IMR-90 (cell line): ENCODE data around the gene ASAP2. TPM values are rescaled to one million over a fixed set of nuclear protein-coding genes. Genes with fewer than 3 reads are reported as not detected.

ENCODE experiments used
- ATAC-seq: fragments of 200-7000 bp; cut with Tn5 transposase; 2 replicates; pipeline ENCODE4 v1.9.1; 2020; ENCODE audit warnings: low read depth, mild to moderate bottlenecking, moderate library complexity
- BruUV-seq: library from RNA; stranded (reverse); fragments of 400-500 nt; replicated peaks from 2 replicates; lab custom pipeline; 2021; lab: Mats Ljungman, UMichigan
- CTCF ChIA-PET: fragments of 300-600 bp; formaldehyde crosslinking; extraction: SDS; loops from one replicate; lab custom pipeline; 2021; ENCODE audit warnings: antibody characterized with exemption; lab: Yijun Ruan, JAX
- POLR2A ChIA-PET: fragments of 300-600 bp; sonication (Branson Sonifier 250); formaldehyde crosslinking; loops from one replicate; lab custom pipeline; 2022; ENCODE audit warnings: antibody characterized with exemption; ENCODE audit not compliant: unreplicated experiment; lab: Charles Lee
- DNase-seq: peaks from one replicate; pipeline ENCODE4 v3.0.0; 2013
- H2AFZ ChIP-seq: replicated peaks from 2 replicates; pipeline ENCODE3; 2013; ENCODE audit warnings: low read length, mild to moderate bottlenecking; ENCODE audit not compliant: poor library complexity
- H2AK5ac ChIP-seq: 2 replicates; pipeline ENCODE4 v1.6.1; 2013; ENCODE audit warnings: low read depth, low read length, inconsistent platforms
- H2AK9ac ChIP-seq: replicated peaks from 2 replicates; pipeline ENCODE3; 2013; ENCODE audit warnings: mild to moderate bottlenecking, low read depth, low read length, moderate library complexity; ENCODE audit not compliant: poor library complexity
- H2BK120ac ChIP-seq: 2 replicates; pipeline ENCODE4 v1.6.1; 2013; ENCODE audit warnings: low read depth, low read length, inconsistent platforms
- H2BK15ac ChIP-seq: 3 replicates; pipeline ENCODE4 v1.6.1; 2013; ENCODE audit warnings: low read depth, low read length, inconsistent platforms
- H2BK20ac ChIP-seq: 2 replicates; pipeline ENCODE4 v1.6.1; 2013; ENCODE audit warnings: low read depth, mild to moderate bottlenecking, inconsistent platforms, low read length, moderate library complexity
- H2BK5ac ChIP-seq: 2 replicates; pipeline ENCODE4 v1.6.1; 2013; ENCODE audit warnings: mild to moderate bottlenecking, low read depth, low read length, inconsistent platforms; ENCODE audit not compliant: poor library complexity, severe bottlenecking
- H3K14ac ChIP-seq: replicated peaks from 2 replicates; pipeline ENCODE4 v1.6.1; 2013; ENCODE audit warnings: low read depth, low read length, inconsistent platforms
- H3K18ac ChIP-seq: 2 replicates; pipeline ENCODE4 v1.6.1; 2013; ENCODE audit warnings: low read depth, low read length, control low read depth
- H3K23ac ChIP-seq: 2 replicates; pipeline ENCODE4 v1.6.1; 2013; ENCODE audit warnings: low read depth, low read length, inconsistent platforms
- H3K27ac ChIP-seq: 2 replicates; pipeline ENCODE4 v1.5.1; 2013; ENCODE audit warnings: mild to moderate bottlenecking, control low read depth, low read length; ENCODE audit not compliant: insufficient read depth
- H3K27me3 ChIP-seq: 2 replicates; pipeline ENCODE4 v1.6.1; 2013; ENCODE audit warnings: low read length; ENCODE audit not compliant: control insufficient read depth, insufficient read depth
- H3K36me3 ChIP-seq: 2 replicates; pipeline ENCODE4 v1.6.1; 2013; ENCODE audit warnings: low read length, mixed read lengths; ENCODE audit not compliant: control insufficient read depth, insufficient read depth
- H3K4ac ChIP-seq: 2 replicates; pipeline ENCODE4 v1.6.1; 2013; ENCODE audit warnings: low read depth, low read length, inconsistent platforms
- H3K4me1 ChIP-seq: 2 replicates; pipeline ENCODE4 v1.6.1; 2013; ENCODE audit warnings: low read length, mixed read lengths; ENCODE audit not compliant: control insufficient read depth, insufficient read depth
- H3K4me2 ChIP-seq: 2 replicates; pipeline ENCODE4 v1.6.1; 2013; ENCODE audit warnings: low read depth, mild to moderate bottlenecking, control low read depth, low read length, moderate library complexity
- H3K4me3 ChIP-seq: 2 replicates; pipeline ENCODE4 v1.5.1; 2013; ENCODE audit warnings: low read depth, mild to moderate bottlenecking, control low read depth, low read length, moderate library complexity; ENCODE audit not compliant: insufficient read depth
- H3K56ac ChIP-seq: 2 replicates; pipeline ENCODE4 v1.6.1; 2013; ENCODE audit warnings: low read length, inconsistent platforms; ENCODE audit not compliant: insufficient read depth; ENCODE audit errors: extremely low read depth
- H3K79me1 ChIP-seq, 2 experiments: 2 replicates each; pipeline ENCODE4 v1.6.1; 2013; ENCODE audit warnings: low read length in 2 of 2, inconsistent platforms in 1 of 2, low read depth in 1 of 2
- H3K9ac ChIP-seq: 2 replicates; pipeline ENCODE4 v1.6.1; 2013; ENCODE audit warnings: low read depth, low read length, control low read depth
- H3K9me1 ChIP-seq: 2 replicates; pipeline ENCODE4 v1.6.1; 2013; ENCODE audit warnings: low read length, inconsistent platforms; ENCODE audit not compliant: insufficient read depth
- H3K9me3 ChIP-seq: 2 replicates; pipeline ENCODE4 v1.6.1; 2013; ENCODE audit warnings: low read length; ENCODE audit not compliant: control insufficient read depth, insufficient read depth
- H4K20me1 ChIP-seq: 2 replicates; pipeline ENCODE4 v1.6.1; 2013; ENCODE audit warnings: low read length, inconsistent platforms; ENCODE audit not compliant: insufficient read depth
- H4K5ac ChIP-seq: 2 replicates; pipeline ENCODE4 v1.6.1; 2013; ENCODE audit warnings: mild to moderate bottlenecking, low read depth, low read length, control low read depth
- H4K8ac ChIP-seq, 2 experiments: 2 replicates each; pipeline ENCODE4 v1.6.1; 2013; ENCODE audit warnings: low read depth in 2 of 2, low read length in 2 of 2, control low read depth in 1 of 2, inconsistent platforms in 1 of 2
- H4K91ac ChIP-seq: 2 replicates; pipeline ENCODE4 v1.6.1; 2013; ENCODE audit warnings: low read depth, low read length, inconsistent platforms; ENCODE audit not compliant: insufficient read depth
- BHLHE40 ChIP-seq: fragments of 150-350 bp; IDR thresholded peaks from 2 replicates; pipeline ENCODE4 v1.6.1; 2016; ENCODE audit warnings: mild to moderate bottlenecking, low read depth, low read length
- CEBPB ChIP-seq: IDR thresholded peaks from 2 replicates; pipeline ENCODE4 v1.6.1; 2012; ENCODE audit warnings: low read depth, low read length, improper control_type of control experiment
- CHD1 ChIP-seq: IDR thresholded peaks from 2 replicates; pipeline ENCODE4 v1.6.1; 2012; ENCODE audit warnings: low read depth, low read length, improper control_type of control experiment
- FOS ChIP-seq: fragments of 150-350 bp; IDR thresholded peaks from 2 replicates; pipeline ENCODE4 v1.6.1; 2016; ENCODE audit warnings: low read depth, low read length
- MAFK ChIP-seq: IDR thresholded peaks from 2 replicates; pipeline ENCODE4 v1.6.1; 2012; ENCODE audit warnings: low read depth, low read length, improper control_type of control experiment
- MAZ ChIP-seq: IDR thresholded peaks from 2 replicates; pipeline ENCODE4 v1.6.1; 2012; ENCODE audit warnings: low read depth, mild to moderate bottlenecking, low read length, improper control_type of control experiment, moderate library complexity, borderline replicate concordance
- MXI1 ChIP-seq: IDR thresholded peaks from 2 replicates; pipeline ENCODE4 v1.6.1; 2012; ENCODE audit warnings: low read depth, mild to moderate bottlenecking, low read length, moderate library complexity, borderline replicate concordance
- NFE2L2 ChIP-seq: fragments of 150-350 bp; IDR thresholded peaks from 2 replicates; pipeline ENCODE4 v1.6.1; 2016; ENCODE audit warnings: low read depth, mild to moderate bottlenecking, low read length
- POLR2A ChIP-seq: IDR thresholded peaks from 2 replicates; pipeline ENCODE4 v1.6.1; 2012; ENCODE audit warnings: mild to moderate bottlenecking, low read depth, low read length
- RAD21 ChIP-seq: IDR thresholded peaks from 2 replicates; pipeline ENCODE4 v1.6.1; 2012; ENCODE audit warnings: low read length, improper control_type of control experiment
- RCOR1 ChIP-seq: IDR thresholded peaks from 2 replicates; pipeline ENCODE4 v1.6.1; 2012; ENCODE audit warnings: mild to moderate bottlenecking, low read length, improper control_type of control experiment; ENCODE audit not compliant: insufficient replicate concordance
- RFX5 ChIP-seq: IDR thresholded peaks from 2 replicates; pipeline ENCODE4 v1.8.0; 2012; ENCODE audit warnings: low read depth, mild to moderate bottlenecking, low read length, moderate library complexity
- SMC3 ChIP-seq: fragments of 150-350 bp; IDR thresholded peaks from 2 replicates; pipeline ENCODE4 v1.6.1; 2016; ENCODE audit warnings: low read depth, mild to moderate bottlenecking, antibody characterized with exemption, low read length, moderate library complexity
- WGBS, 2 experiments: methylation state at CpG; one replicate each; pipeline versions ENCODE4 v1.1.5 to v1.1.7; 2013; ENCODE audit warnings: missing lambda C conversion rate in 2 of 2; ENCODE audit not compliant: insufficient read length in 1 of 2; ENCODE audit errors: extremely low coverage in 2 of 2; 5-methylcytosine and 5-hydroxymethylcytosine counted together
- dilution Hi-C: fragments of 300-500 bp; cut with HindIII; formaldehyde crosslinking; loops from one replicate; pipeline ENCODE4 v1.14.3; 2018; ENCODE audit warnings: low sequenced_read_pairs; ENCODE audit not compliant: unreplicated experiment
- in situ Hi-C: fragments of 300-500 bp; cut with MboI; formaldehyde crosslinking; loops from 3 replicates; pipeline ENCODE4 v1.14.3; 2019; ENCODE audit warnings: low sequenced_read_pairs, inconsistent platforms, mixed read lengths
- intact Hi-C: fragments of 100-400 bp; cut with micrococcal nuclease; formaldehyde crosslinking; loops from 2 replicates; pipeline ENCODE4 v1.10.0; 2022
- polyA plus RNA-seq, 3 experiments: library from polyadenylated mRNA; depleted of rRNA; stranded (reverse); fragments of >200 nt; gene quantifications; 2 replicates each; pipeline ENCODE4 v1.2.3, GENCODE V29; 2012; ENCODE audit warnings: low replicate concordance in 1 of 3
- total RNA-seq: library from RNA; depleted of rRNA; stranded (reverse); fragments of >200 nt; gene quantifications from 2 replicates; pipeline ENCODE4 v1.2.3, GENCODE V29; 2012
- TF ChIP-seq, protein P1 (sequence below): conservative IDR thresholded peaks from 2 replicates; pipeline ENCODE4 v1.5.1; 2012; ENCODE audit warnings: mild to moderate bottlenecking, low read depth, low read length, improper control_type of control experiment
- TF ChIP-seq, protein P2 (sequence below): fragments of 150-350 bp; IDR thresholded peaks from 2 replicates; pipeline ENCODE4 v1.6.1; 2017; ENCODE audit warnings: mild to moderate bottlenecking, antibody characterized with exemption, low read length, low read depth
- TF ChIP-seq, protein P3 (sequence below): fragments of 150-350 bp; IDR thresholded peaks from 2 replicates; pipeline ENCODE4 v1.6.1; 2016; ENCODE audit warnings: low read depth, mild to moderate bottlenecking, low read length, moderate library complexity, borderline replicate concordance

ASAP2 gene
- total and polyA plus RNA-seq, 2 of the 4 experiments (the other 2 are of a cell fraction) = 19.7 to 28.1 TPM

DNA sequence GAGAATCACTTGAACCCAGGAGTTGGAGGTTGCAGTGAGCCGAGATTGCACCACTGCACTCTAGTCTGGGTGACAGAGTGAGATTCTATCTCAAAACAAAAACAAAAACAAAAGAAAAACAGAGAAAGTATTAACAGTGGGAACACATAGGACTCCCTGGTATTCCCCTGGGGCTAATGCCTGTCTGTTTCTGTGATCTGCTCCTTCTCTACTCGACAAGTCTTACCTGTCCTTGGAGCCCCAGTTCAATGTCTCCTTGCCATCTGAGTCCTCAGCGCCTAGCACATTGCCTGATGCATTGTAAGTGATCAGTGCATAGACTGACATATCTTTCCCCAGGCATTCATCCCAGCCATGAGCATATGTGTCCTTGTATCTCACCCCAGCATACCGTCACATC, 85.8 kb downstream of the ASAP2 start:
- Histone ChIP-seq H3K4me2 (no peak overlapping the region), H3K23ac (0 out of 2 replicates have a peak overlapping the region, but pooled peaks have one; percentile 12), H3K18ac (no peak overlapping the region), H2BK15ac (no peak overlapping the region), H4K20me1 (peaks cover 34% of the 10 kb centered on the region; the same call in 1 of the 2 replicates), H3K4me1 (peaks cover 12% of the 10 kb centered on the region), H3K4ac (0 out of 2 replicates have a peak overlapping the region, but pooled peaks have one; percentile 27), H4K91ac (no peak overlapping the region), H3K56ac (no peak overlapping the region), H3K79me1 (peaks cover 59 to 84% of the 10 kb centered on the region in 2 experiments), H3K14ac (no peak overlapping the region), H3K27me3 (no peaks in the 10 kb centered on the region), H2BK120ac (no peak overlapping the region), H3K36me3 (no peaks in the 10 kb centered on the region; the same call in 1 of the 2 replicates), H3K9ac (no peak overlapping the region), H3K4me3 (no peak overlapping the region), H2AFZ (no peak overlapping the region), H4K8ac (peak overlapping the region in 1 of 2 experiments; percentile 19; a peak in 1 of 4 replicates), H3K9me3 (no peaks in the 10 kb centered on the region), H3K27ac (no peak overlapping the region), H4K5ac (no peak overlapping the region), H2BK5ac (no peak overlapping the region), H2AK5ac (peak overlapping the region; percentile 56; the same call in 1 of the 2 replicates), H2BK20ac (no peak overlapping the region), H3K9me1 (peaks cover 41% of the 10 kb centered on the region), H2AK9ac (peak overlapping the region; percentile 50)
- in situ Hi-C loops = no loop called here
- no CpG with 5 or more reads among the region's 4 CpGs for WGBS, 2 experiments
- ChIA-PET CTCF (no interaction called here), POLR2A (no interaction called here)
- DNase-seq (no peak), ATAC-seq (no peak)
- dilution Hi-C loops = no loop called here
- TF ChIP-seq MAFK (no peak), RCOR1 (no peak), CHD1 (no peak), FOS (no peak), BHLHE40 (no peak), RFX5 (no peak), RAD21 (no peak), SMC3 (no peak), POLR2A (no peak), MAZ (no peak), NFE2L2 (no peak), MXI1 (no peak), CEBPB (no peak)
- TF ChIP-seq, protein P1, sequence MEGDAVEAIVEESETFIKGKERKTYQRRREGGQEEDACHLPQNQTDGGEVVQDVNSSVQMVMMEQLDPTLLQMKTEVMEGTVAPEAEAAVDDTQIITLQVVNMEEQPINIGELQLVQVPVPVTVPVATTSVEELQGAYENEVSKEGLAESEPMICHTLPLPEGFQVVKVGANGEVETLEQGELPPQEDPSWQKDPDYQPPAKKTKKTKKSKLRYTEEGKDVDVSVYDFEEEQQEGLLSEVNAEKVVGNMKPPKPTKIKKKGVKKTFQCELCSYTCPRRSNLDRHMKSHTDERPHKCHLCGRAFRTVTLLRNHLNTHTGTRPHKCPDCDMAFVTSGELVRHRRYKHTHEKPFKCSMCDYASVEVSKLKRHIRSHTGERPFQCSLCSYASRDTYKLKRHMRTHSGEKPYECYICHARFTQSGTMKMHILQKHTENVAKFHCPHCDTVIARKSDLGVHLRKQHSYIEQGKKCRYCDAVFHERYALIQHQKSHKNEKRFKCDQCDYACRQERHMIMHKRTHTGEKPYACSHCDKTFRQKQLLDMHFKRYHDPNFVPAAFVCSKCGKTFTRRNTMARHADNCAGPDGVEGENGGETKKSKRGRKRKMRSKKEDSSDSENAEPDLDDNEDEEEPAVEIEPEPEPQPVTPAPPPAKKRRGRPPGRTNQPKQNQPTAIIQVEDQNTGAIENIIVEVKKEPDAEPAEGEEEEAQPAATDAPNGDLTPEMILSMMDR = no peak
- TF ChIP-seq, protein P2, sequence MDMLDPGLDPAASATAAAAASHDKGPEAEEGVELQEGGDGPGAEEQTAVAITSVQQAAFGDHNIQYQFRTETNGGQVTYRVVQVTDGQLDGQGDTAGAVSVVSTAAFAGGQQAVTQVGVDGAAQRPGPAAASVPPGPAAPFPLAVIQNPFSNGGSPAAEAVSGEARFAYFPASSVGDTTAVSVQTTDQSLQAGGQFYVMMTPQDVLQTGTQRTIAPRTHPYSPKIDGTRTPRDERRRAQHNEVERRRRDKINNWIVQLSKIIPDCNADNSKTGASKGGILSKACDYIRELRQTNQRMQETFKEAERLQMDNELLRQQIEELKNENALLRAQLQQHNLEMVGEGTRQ = no peak
- TF ChIP-seq, protein P3, sequence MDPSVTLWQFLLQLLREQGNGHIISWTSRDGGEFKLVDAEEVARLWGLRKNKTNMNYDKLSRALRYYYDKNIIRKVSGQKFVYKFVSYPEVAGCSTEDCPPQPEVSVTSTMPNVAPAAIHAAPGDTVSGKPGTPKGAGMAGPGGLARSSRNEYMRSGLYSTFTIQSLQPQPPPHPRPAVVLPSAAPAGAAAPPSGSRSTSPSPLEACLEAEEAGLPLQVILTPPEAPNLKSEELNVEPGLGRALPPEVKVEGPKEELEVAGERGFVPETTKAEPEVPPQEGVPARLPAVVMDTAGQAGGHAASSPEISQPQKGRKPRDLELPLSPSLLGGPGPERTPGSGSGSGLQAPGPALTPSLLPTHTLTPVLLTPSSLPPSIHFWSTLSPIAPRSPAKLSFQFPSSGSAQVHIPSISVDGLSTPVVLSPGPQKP = no peak
- no TSS peak for BruUV-seq
- intact Hi-C loops = no loop called here
